ENCODE measurements around the gene ALMS1. TPM values are rescaled to one million over a fixed set of nuclear protein-coding genes. Genes with fewer than 3 reads are reported as not detected.
"Not testable (repeated sequence)": the region's sequence is repeated elsewhere in the genome, so short reads cannot be mapped to it uniquely, and the experiment has no call there.

Gene ALMS1
- total RNA-seq, 1 donor from 2014 or later: 22.0 TPM

- Histone ChIP-seq H3K9me3 (no peaks in the 10 kb centered on the region), H3K36me3 (no peaks in the 10 kb centered on the region), H3K27ac (no peak within 1 kb of the TSS), H3K4me3 (no peak within 1 kb of the TSS), H3K27me3 (ENCODE audit: low read depth) (no peaks in the 10 kb centered on the region), H3K4me1 (no peaks in the 10 kb centered on the region)
- no peak for TF ChIP-seq CTCF (IDR thresholded peaks at IDR 0.05)
- DNase-seq: no peak
- ATAC-seq: no peak
- intact Hi-C loops (cut with DNase I): no loop called here
Observed at GRCh38 chr2:73642338-73643018, 256.8 kb downstream of the ALMS1 start, which contains the start of gene NAT8. TSS of gene NAT8 (minus strand) at chr2:73642422. CDS start at chr2:73641628, 794 bp downstream.

- H3K27me3 ChIP-seq (ENCODE audit: low read depth); H3K4me1 ChIP-seq; H3K4me3 ChIP-seq; H3K9me3 ChIP-seq; H3K36me3 ChIP-seq; ATAC-seq; H3K27ac ChIP-seq; intact Hi-C loops (cut with DNase I); DNase-seq: not testable (repeated sequence)
Observed at GRCh38 chr2:73647690-73648089, 262.1 kb downstream of the ALMS1 start.

GRCh38 chr2:73651591-73652230, 266.1 kb downstream of the ALMS1 start:
- intact Hi-C loops (cut with DNase I): no loop called here
- no peak for ATAC-seq
- H3K27ac ChIP-seq: no peak overlapping the region

GRCh38 chr2:73652348-73652747, 266.7 kb downstream of the ALMS1 start:
- Histone ChIP-seq H3K27ac (no peak overlapping the region), H3K4me3 (no peak overlapping the region), H3K9me3 (no peaks in the 10 kb centered on the region), H3K4me1 (no peaks in the 10 kb centered on the region), H3K36me3 (no peaks in the 10 kb centered on the region), H3K27me3 (ENCODE audit: low read depth) (no peaks in the 10 kb centered on the region)
- no peak for ATAC-seq
- no peak for TF ChIP-seq CTCF (IDR thresholded peaks at IDR 0.05)
- no peak for DNase-seq
- intact Hi-C loops (cut with DNase I): no loop called here

More at GRCh38 chr2:73651591-73652230, 266.1 kb downstream of the ALMS1 start:
- H3K27me3 ChIP-seq (ENCODE audit: low read depth): no peaks in the 10 kb centered on the region
- no peak overlapping the region for H3K4me3 ChIP-seq
- no peak for TF ChIP-seq CTCF (IDR thresholded peaks at IDR 0.05)
- no peaks in the 10 kb centered on the region for H3K9me3 ChIP-seq
- H3K36me3 ChIP-seq: no peaks in the 10 kb centered on the region
- DNase-seq: no peak
- no peaks in the 10 kb centered on the region for H3K4me1 ChIP-seq

- Histone ChIP-seq H3K4me3 (no peak overlapping the region), H3K27me3 (ENCODE audit: low read depth) (no peaks in the 10 kb centered on the region), H3K27ac (no peak overlapping the region), H3K36me3 (no peaks in the 10 kb centered on the region), H3K4me1 (no peaks in the 10 kb centered on the region), H3K9me3 (no peaks in the 10 kb centered on the region)
- DNase-seq (no peak), ATAC-seq (no peak)
- TF ChIP-seq CTCF (IDR thresholded peaks at IDR 0.05): no peak
- intact Hi-C loops (cut with DNase I): no loop called here
Observed at GRCh38 chr2:73654175-73654574, 268.5 kb downstream of the ALMS1 start.

Other genes with a start within 250 kb of the ALMS1 start
- not detected for gene NOTO, start 183.3 kb upstream of the ALMS1 start, total RNA-seq
- gene SMYD5, start 171.6 kb upstream of the ALMS1 start, total RNA-seq: 13.3 TPM
- gene PRADC1, start 152.6 kb upstream of the ALMS1 start, total RNA-seq: 14.8 TPM
- gene CCT7, start 151.5 kb upstream of the ALMS1 start, total RNA-seq: 151 TPM
- gene FBXO41, start 101.4 kb upstream of the ALMS1 start, total RNA-seq: 2.9 TPM
- not detected for gene EGR4, start 92.3 kb upstream of the ALMS1 start, total RNA-seq

Data from lower lobe of right lung (tissue), 2 donors.